HEK293 (cell line): Measurements from ENCODE around the gene FASN.

Experiments used
- CTCF ChIA-PET: fragments of 350-600 bp; formaldehyde crosslinking; extraction: SDS; loops from one replicate; lab custom pipeline; 2021; ENCODE audit warnings: antibody characterized with exemption; lab: Yijun Ruan, JAX
- POLR2A ChIA-PET: fragments of 300-600 bp; formaldehyde crosslinking; extraction: SDS; loops from one replicate; lab custom pipeline; 2020; ENCODE audit warnings: antibody characterized with exemption, inconsistent platforms; lab: Yijun Ruan, JAX
- H3K27ac ChIP-seq: fragments of 200-500 bp; sonication (Bioruptor generic); 2 replicates; pipeline ENCODE4 v1.5.1; 2014; ENCODE audit warnings: low read depth, low read length, control low read depth, inconsistent platforms; ENCODE audit errors: extremely low read depth
- H3K36me3 ChIP-seq, 2 experiments: fragments of 200-500 bp in 1 of 2; sonication (Bioruptor generic) in 1 of 2; 1 replicate in 1 of 2; 2 replicates in 1 of 2; pipeline ENCODE4 v1.5.1; 2014 to 2017; ENCODE audit warnings: inconsistent platforms in 2 of 2, low read length in 2 of 2; ENCODE audit not compliant: control insufficient read depth in 2 of 2, insufficient read depth in 1 of 2
- H3K4me1 ChIP-seq: fragments of 200-500 bp; sonication (Bioruptor generic); 2 replicates; pipeline ENCODE4 v1.5.1; 2014; ENCODE audit warnings: mild to moderate bottlenecking, low read length, inconsistent platforms; ENCODE audit not compliant: control insufficient read depth, insufficient read depth
- H3K4me3 ChIP-seq: 2 replicates; pipeline ENCODE4 v1.5.1; 2011; ENCODE audit warnings: low read depth, mild to moderate bottlenecking, control low read depth, low read length, moderate library complexity
- H3K9me3 ChIP-seq: fragments of 200-500 bp; sonication (Bioruptor generic); 2 replicates; pipeline ENCODE4 v1.5.1; 2014; ENCODE audit warnings: low read depth, low read length, inconsistent platforms; ENCODE audit not compliant: control insufficient read depth, insufficient read depth
- ZBTB49 ChIP-seq: fragments of 450-650 bp; formaldehyde crosslinking; IDR thresholded peaks from 2 replicates; pipeline ENCODE4 v1.5.1; 2016; ENCODE audit warnings: missing biosample characterization, missing genetic modification characterization, low read depth
- ZNF2 ChIP-seq: fragments of 450-650 bp; formaldehyde crosslinking; IDR thresholded peaks from 2 replicates; pipeline ENCODE4 v1.5.1; 2016; ENCODE audit warnings: missing biosample characterization, missing genetic modification characterization
- ZNF239 ChIP-seq: fragments of 450-650 bp; formaldehyde crosslinking; IDR thresholded peaks from 2 replicates; pipeline ENCODE4 v1.5.1; 2016; ENCODE audit warnings: missing biosample characterization, missing genetic modification characterization
- ZNF292 ChIP-seq: fragments of 450-650 bp; formaldehyde crosslinking; IDR thresholded peaks from 2 replicates; pipeline ENCODE4 v1.5.1; 2016; ENCODE audit warnings: low read depth, missing biosample characterization, missing genetic modification characterization, borderline replicate concordance
- ZNF335 ChIP-seq: fragments of 450-650 bp; formaldehyde crosslinking; conservative IDR thresholded peaks from 2 replicates; pipeline ENCODE4 v1.5.1; 2016; ENCODE audit warnings: missing biosample characterization, missing genetic modification characterization
- ZNF354C ChIP-seq: fragments of 450-650 bp; formaldehyde crosslinking; IDR thresholded peaks from 2 replicates; pipeline ENCODE4 v1.5.1; 2016; ENCODE audit warnings: missing biosample characterization, missing genetic modification characterization, low read depth, borderline replicate concordance
- ZNF362 ChIP-seq: fragments of 450-650 bp; formaldehyde crosslinking; IDR thresholded peaks from 2 replicates; pipeline ENCODE4 v1.5.1; 2016; ENCODE audit warnings: missing biosample characterization, missing genetic modification characterization
- ZNF600 ChIP-seq: fragments of 450-650 bp; formaldehyde crosslinking; IDR thresholded peaks from 2 replicates; pipeline ENCODE4 v1.5.1; 2016; ENCODE audit warnings: missing biosample characterization, missing genetic modification characterization

Gene FASN

GRCh38 chr17:82064433-82065192 is 33.4 kb downstream of the FASN start:
- CTCF ChIA-PET = interaction anchor here (0.6 to 1.2 kb wide), 4 partner anchors 15 to 92 kb away, joined by 3 to 5 read pairs (median 3); partner anchors contain the start of gene DCXR
- no peaks in the 10 kb centered on the region for H3K9me3 ChIP-seq
- POLR2A ChIA-PET = interaction anchor here (0.6 to 2.5 kb wide), 9 partner anchors 11 to 181 kb away, joined by 3 to 19 read pairs (median 4); partner anchors contain the start of genes DCXR and GPS1
- TF ChIP-seq ZNF2 (tag by site-specific recombination) (no peak), ZNF239 (tag by site-specific recombination) (no peak), ZNF600 (tag by site-specific recombination) (peak; percentile 8; the same call in 1 of the 2 replicates), ZNF362 (no peak)
- TF ChIP-seq, all 188 proteins: peak for 1
- peak overlapping the region; percentile 95 for H3K27ac ChIP-seq
- peaks cover 3 to 50% of the 10 kb centered on the region in 2 experiments; a peak in 1 of 3 replicates for H3K36me3 ChIP-seq
- H3K4me1 ChIP-seq = peaks cover 7% of the 10 kb centered on the region; the same call in 1 of the 2 replicates
- peak overlapping the region; percentile 83 for H3K4me3 ChIP-seq

- TF ChIP-seq ZNF292 (tag by site-specific recombination) (no peak), ZNF335 (0 out of 2 replicates have a peak, but pooled peaks have one; percentile 4), ZBTB49 (tag by site-specific recombination) (no peak), ZNF239 (tag by site-specific recombination) (no peak)
- Histone ChIP-seq H3K27ac (peak overlapping the region; percentile 95; the same call in 1 of the 2 replicates), H3K4me3 (no peak overlapping the region), H3K36me3 (peaks cover 3 to 59% of the 10 kb centered on the region in 2 experiments; a peak in 1 of 3 replicates), H3K4me1 (peaks cover 7% of the 10 kb centered on the region; the same call in 1 of the 2 replicates), H3K9me3 (no peaks in the 10 kb centered on the region)
- ChIA-PET POLR2A (interaction anchor here (0.6 to 2.5 kb wide), 9 partner anchors 10 to 181 kb away, joined by 3 to 19 read pairs (median 4); partner anchors contain the start of genes DCXR and GPS1), CTCF (interaction anchor here (0.6 to 1.2 kb wide), 3 partner anchors 14 to 109 kb away, joined by 3 to 5 read pairs (median 3); partner anchors contain the start of gene DCXR)
These were observed 34.3 kb downstream of the FASN start for GRCh38 chr17:82063424-82064415.

- no peaks in the 10 kb centered on the region for H3K9me3 ChIP-seq
- H3K27ac ChIP-seq = no peak overlapping the region
- TF ChIP-seq ZNF335 (peak; percentile 56), ZNF354C (tag by site-specific recombination) (no peak)
- H3K36me3 ChIP-seq = peaks cover 3 to 67% of the 10 kb centered on the region in 2 experiments; a peak in 1 of 3 replicates
- CTCF ChIA-PET = interaction anchor here (0.8 kb wide), 1 partner anchor 32 kb away, joined by 3 read pairs; no protein-coding TSS in a partner anchor
- peaks cover 7% of the 10 kb centered on the region; the same call in 1 of the 2 replicates for H3K4me1 ChIP-seq
- POLR2A ChIA-PET = interaction anchor here (1.2 to 14.2 kb wide), 3 partner anchors 25 to 33 kb away, joined by 3 to 96 read pairs (median 4); partner anchors contain the start of gene DCXR
- no peak overlapping the region for H3K4me3 ChIP-seq
These were observed 35.1 kb downstream of the FASN start for GRCh38 chr17:82062984-82063368.
